GM18505 (cell line): ENCODE measurements around the gene WTIP.

Experiments
- ATAC-seq: cut with Tn5 transposase; IDR thresholded peaks from one replicate; pipeline ENCODE4 v1.9.1; 2021; ENCODE audit not compliant: unreplicated experiment
- POLR2A ChIP-seq: IDR thresholded peaks from 4 replicates; pipeline ENCODE4 v1.6.1; 2011; ENCODE audit warnings: borderline replicate concordance; ENCODE audit not compliant: insufficient read depth, insufficient read length; ENCODE audit errors: extremely low read depth

Gene WTIP

DNA sequence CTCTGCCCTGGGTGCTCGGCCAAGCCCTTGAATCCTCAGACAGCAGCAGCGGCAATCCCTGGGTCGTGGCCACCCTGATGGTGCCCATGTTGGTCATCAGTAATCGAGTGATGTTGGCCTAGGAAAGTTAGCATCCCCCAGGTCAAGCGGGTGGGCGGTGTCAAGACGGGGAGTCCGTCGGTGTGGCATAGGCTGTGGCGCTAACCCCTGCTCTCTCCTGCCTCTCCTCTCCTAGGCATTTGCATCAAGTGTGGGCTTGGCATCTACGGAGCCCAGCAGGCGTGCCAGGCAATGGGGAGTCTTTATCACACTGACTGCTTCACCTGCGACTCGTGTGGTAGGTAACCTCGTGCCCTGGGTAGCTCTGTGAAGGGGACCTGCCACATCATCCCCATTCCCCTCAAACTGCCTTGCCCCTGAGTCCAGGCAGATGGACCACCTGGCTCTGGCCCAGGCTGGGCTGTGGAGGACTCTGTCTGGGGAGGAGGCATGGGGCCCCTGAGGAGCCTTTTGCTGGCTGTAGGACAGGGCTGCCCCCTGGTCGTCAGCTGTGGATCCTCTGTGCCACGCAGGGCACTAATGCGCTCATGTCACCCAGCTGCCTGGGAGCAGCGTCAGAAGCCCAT lies 8.7 kb downstream of the WTIP start:
- TF ChIP-seq POLR2A = no peak
- ATAC-seq = no peak

DNA sequence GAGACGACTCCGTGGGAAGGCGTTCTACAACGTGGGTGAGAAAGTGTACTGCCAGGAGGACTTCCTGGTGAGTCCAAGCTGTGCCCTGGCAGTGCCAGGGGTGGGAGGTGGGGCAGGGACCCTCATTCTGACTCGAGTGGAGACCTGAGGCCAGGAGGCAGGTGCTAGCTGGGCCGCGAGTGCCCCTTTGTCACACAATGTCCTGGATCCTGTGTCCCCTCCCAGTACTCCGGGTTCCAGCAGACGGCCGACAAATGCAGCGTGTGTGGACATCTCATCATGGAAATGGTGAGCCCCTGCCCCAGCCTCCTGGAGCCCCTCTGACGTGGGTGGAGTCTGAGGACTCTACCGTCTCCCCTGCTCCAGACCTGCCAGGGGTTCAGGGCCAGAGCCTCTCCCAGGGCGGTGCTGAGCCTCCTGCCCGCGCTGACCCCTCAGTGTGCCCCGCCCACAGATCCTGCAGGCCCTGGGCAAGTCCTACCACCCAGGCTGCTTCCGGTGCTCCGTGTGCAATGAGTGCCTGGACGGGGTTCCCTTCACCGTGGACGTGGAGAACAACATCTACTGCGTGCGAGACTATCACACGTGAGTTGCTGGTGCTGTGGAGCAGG lies 11.6 kb downstream of the WTIP start:
- TF ChIP-seq POLR2A = no peak
- no peak for ATAC-seq

DNA sequence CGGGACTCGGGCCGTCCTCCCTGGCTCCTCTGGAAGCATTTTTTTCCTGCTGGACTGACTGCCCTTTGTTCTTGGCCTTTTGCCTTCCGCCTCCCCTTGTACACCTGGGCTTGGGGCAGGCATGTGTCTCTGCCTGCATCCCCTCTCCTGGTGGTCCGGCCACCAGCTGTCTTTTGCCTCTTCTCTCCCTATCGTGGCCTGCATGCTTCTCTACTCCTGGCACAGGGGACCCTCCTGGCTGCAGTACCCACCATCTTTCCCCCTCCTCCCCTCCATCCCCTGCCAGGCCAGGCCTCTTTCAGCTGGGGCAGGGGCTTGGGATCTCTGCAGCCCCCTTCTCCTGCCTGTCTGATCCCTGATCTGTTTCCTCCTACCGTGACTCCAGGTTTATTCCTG lies 12.1 kb downstream of the WTIP start:
- ATAC-seq = no peak
- no peak for TF ChIP-seq POLR2A

DNA sequence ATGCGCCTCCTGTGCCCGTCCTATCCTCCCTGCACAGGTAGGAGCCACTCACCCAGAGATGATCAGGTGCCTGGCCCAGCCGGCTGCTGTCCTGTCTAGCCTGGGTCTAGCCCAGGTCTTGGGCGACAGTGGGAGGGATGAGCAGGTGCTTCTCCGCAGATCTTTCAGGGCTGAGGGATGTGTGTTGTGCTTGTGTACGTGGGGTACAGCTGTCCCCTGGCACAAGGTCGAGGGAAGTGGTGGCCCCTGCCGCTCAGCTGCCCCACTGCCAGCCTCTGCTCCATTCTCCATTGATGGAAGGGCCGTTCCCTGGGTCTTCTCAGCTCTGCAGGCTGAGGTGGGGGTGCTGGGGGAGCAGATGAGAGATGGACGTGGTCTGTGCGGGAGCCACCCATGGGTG lies 13.0 kb downstream of the WTIP start:
- TF ChIP-seq POLR2A = no peak

DNA sequence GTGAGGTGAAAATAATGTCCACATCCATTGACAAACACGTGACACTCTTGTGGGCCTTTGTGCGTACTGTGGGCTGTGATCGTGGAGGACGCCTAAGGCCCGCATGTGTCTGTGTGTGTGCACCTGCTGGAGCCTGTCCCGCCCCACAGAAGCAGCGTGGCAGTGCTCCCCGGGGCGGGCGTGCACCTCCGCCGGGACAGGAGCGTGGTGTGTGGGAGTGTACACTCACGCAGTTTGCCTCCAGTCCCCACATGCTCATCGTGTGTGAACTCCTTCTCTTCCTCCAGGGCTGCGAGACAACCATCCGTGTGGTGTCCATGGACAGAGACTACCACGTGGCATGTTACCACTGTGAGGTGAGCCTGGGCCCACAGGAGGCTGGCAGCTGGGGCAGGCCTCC lies 13.9 kb downstream of the WTIP start:
- no peak for TF ChIP-seq POLR2A

More for the DNA sequence above, 13.0 kb downstream of the WTIP start:
- ATAC-seq = no peak

DNA sequence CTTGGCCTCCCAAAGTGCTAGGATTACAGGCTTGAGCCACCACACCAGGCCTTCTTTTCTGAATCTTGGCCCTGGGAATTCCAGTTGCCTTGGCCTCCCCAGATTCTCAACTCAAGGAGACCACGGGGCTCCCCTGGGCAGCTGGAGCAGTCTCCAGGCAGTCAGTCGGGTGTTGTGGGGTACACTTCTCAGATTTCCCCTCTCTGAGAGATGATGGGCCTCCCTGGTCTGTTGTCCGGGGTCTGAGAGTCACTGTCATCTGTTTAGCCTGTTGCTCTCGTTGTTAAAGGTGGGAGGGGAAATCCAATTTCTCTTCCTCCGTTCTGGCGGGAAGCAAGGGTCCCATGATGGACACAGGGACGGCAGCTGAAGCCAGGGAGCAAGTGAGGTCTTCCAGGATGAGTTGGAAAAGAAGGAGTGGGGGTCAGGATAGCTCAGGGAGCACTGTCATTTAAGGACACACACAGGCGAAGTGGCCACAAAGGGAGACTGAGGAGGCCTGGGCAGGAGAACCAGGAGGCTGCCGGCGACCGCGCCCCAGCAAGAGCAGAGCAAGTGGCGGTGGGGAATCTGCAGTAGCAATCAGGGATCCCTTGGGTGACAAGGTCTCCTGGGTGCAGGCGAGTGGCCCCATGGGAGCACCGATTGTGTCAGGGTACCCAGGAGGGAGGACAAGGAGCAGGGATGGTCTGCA lies 15.7 kb downstream of the WTIP start:
- TF ChIP-seq POLR2A = no peak
- no peak for ATAC-seq

More for the DNA sequence above, 13.9 kb downstream of the WTIP start:
- ATAC-seq = no peak

DNA sequence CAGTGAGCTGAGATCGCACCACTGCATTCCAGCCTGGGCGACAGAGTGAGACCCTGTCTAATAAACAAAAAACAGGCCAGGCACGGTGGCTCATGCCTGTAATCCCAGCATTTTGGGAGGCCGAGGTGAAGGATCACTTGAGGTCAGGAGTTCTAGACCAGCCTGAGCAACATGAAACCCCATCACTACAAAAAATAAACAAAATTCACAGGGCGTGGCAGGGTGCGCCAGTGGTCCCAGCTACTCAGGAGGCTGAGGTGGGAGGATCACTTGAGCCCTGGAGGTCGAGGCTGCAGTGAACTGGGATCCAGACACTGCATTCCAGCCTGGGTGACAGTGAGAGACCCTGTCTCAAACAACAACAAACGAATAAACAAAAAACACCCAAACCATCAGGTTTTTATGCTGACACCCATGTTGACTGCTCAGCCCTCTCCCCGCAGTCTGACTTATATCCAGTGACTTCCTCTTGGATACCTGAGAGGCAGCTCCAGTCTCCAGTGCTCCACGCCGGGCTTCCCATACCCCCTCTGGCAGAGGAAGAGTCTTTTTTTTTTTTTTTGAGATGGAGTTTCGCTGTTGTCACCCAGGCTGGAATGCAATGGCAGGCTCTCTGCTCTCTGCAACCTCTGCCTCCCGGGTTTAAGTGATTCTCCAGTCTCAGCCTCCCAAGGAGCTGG lies 17.7 kb downstream of the WTIP start:
- no peak for TF ChIP-seq POLR2A
- no peak for ATAC-seq

DNA sequence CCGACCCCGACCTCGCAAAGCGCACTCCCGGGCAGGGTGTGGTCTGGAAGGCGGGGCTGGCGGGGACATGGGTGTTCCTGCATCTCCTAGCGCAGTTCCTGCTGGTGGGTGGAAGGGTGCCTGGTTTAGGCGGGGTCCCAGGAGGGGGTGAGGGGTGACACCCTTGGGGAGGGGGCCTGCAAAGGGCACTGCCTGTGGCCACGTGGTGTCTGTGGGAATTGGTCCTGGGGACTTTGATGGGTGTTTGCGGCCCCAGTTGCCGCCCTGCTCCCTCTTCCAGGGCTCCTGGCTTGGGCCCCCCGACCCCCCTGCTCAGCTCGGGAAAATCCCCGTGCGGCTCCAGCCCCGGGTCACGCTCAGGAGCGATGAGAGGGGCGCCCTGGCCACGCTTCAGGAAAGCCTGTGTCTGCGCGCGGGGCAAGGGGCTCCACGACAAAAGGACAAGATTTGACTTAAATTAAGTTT lies 19.1 kb downstream of the WTIP start:
- no peak for ATAC-seq
- no peak for TF ChIP-seq POLR2A

DNA sequence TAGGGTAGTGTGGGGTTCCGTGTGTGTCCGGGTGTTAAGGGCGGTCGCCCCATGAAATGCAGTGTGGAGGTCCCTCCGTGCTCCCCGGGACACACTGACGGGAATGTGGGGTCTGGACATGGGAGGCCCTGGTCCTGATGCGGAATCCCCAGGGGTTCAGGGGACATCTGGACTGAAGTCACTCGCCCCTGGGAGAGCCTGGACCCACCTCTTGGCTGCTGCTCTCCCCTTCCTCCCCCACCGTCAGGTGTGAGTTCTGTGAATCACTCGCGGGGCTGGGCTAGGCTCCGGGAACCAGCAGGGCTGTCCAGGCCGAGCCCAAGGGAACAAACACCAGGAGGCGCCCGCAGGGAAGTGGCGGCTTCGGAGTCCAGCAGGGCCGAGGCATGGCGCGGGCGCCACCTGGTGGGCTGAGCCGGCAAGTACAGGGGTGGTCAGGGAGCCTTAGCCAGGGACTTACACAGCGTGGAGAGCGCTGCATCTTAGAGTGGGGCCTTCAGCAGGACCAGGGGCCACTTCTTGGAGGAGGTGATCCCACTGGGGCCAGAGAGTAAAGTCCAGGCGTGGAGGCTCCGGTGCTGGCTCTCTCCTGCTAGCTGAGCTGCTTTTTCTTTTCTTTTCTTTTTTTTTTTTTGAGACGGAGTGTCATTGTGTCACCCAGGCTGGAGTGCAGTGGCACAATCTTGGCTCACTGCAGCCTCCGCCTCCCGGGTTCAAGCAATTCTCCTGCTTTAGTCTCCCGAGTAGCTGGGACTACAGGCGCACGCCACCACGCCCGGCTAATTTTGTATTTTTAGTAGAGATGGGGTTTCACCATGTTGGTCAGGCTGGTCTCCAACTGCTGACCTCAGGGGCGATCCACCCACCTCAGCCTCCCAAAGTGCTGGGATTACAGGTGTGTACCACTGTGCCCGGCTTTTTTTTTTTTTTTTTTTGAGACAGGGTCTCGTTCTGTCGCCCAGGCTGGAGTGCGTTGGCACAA lies 20.1 kb downstream of the WTIP start:
- TF ChIP-seq POLR2A = no peak
- peak; percentile 76 for ATAC-seq

DNA sequence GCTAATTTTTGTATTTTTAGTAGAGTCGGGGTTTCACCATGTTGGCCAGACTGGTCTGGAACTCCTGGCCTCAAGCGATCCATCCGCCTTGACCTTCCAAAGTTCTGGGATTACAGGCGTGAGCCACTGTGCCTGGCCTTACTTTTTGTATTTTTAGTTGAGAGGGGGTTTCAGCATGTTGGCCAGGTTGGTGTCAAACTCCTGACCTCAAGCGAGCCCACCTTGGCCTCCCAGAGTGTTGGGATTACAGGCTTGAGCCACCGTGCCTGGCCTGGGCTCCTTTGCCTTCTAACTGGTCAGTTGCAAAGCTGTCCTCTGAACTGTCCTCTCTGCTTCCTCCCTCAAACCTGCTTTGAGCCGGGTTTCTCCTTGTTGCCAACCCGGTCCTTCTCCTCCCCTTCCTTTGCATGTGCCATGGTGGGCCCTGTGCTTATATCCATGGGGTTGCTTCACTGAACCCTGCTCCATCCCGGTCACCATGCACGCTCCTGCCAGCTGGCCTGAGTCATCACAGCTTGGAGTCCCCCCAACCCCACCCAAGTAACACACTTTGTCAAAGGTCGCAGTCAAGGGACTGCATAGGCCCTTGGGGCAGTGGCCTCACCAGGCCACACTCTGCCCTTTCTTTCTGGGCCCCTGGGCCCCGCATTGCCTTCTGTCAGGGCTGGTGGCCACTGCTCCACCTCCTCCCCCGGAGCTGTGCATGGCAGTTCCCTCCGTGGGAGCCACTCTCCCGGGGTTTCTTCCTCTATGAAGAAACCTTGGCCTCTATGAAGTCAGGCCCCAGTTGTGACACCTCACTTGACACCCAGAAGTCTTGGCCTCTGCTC lies 21.2 kb downstream of the WTIP start:
- TF ChIP-seq POLR2A = no peak
- no peak for ATAC-seq

DNA sequence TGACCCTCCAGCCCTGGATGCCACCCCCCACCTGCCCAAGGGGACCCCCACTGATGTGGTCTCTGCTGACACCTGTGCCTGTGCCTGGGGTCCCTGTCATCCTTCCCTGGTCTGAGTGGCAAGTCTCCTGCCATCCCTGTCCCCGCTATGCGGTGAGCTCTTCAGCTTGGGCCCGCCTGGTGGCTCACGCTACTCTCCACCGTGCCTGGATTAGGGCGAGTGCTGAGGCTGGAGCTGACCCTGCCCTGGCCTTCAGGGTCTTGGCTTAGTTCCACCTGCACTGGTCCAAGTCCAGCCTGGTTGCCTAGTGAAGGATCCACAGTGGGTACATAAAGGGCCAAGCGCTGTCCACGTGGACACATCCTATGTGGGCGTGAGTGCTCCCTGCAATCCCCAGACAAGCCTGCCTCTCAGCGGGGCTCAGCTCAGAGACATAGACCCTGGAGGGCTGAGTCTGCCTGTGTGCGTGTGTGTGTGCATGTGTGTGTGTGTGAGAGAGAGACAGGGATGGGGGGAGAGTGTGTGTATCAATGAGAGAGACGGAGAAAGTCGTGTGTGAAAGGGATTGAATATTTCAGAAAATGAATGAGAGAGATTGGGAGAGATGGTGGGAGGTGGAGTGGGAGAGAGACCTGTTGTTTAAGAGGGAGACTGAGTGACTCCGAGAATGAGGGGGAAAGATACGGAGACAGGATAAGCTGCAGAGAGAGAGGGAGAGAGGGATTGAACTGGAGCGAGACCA lies 22.1 kb downstream of the WTIP start:
- TF ChIP-seq POLR2A = no peak
- no peak for ATAC-seq
